Peyer's patch (tissue), 4 donors: Measurements from ENCODE around the gene RASA1.

ENCODE experiments used
- POLR2A ChIP-seq, 2 donors: fragments of 450-650 bp; IDR thresholded peaks; one replicate each; pipeline ENCODE4 v1.5.1; 2017; ENCODE audit warnings: antibody characterized with exemption in 2 of 2, mild to moderate bottlenecking in 2 of 2, moderate library complexity in 2 of 2
- TF ChIP-seq, protein P1 (sequence below), 6 experiments: fragments of 450-650 bp in 4 of 6; fragments of 200-600 bp in 2 of 6; sonication (generic) in 1 of 6; IDR thresholded peaks; one replicate each; pipeline ENCODE4 v1.5.1; 2017 to 2019; ENCODE audit warnings: antibody characterized with exemption in 6 of 6, mild to moderate bottlenecking in 3 of 6, moderate library complexity in 1 of 6

DNA sequence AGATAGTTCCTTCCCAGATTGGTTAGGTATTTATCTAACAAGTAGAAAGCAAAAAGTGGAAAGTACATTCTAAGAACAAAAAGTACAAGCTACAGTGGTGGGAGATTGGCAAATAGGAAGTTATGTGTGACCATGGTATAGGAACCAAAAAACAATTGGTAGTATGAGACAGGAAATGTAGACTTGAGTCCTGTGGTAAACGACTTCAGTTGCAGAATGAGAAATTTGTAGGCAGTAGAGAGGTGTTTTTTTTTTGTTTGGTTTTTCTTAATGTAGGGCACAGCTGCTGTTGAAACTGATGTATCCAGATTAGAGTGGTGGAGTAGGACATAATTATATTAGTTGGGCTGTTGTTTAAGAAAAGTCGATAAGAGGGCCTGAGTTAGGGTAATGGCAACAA lies 73.0 kb downstream of the RASA1 start:
- no peak for TF ChIP-seq POLR2A (IDR thresholded peaks at IDR 0.05)
- TF ChIP-seq, protein P1, sequence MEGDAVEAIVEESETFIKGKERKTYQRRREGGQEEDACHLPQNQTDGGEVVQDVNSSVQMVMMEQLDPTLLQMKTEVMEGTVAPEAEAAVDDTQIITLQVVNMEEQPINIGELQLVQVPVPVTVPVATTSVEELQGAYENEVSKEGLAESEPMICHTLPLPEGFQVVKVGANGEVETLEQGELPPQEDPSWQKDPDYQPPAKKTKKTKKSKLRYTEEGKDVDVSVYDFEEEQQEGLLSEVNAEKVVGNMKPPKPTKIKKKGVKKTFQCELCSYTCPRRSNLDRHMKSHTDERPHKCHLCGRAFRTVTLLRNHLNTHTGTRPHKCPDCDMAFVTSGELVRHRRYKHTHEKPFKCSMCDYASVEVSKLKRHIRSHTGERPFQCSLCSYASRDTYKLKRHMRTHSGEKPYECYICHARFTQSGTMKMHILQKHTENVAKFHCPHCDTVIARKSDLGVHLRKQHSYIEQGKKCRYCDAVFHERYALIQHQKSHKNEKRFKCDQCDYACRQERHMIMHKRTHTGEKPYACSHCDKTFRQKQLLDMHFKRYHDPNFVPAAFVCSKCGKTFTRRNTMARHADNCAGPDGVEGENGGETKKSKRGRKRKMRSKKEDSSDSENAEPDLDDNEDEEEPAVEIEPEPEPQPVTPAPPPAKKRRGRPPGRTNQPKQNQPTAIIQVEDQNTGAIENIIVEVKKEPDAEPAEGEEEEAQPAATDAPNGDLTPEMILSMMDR (IDR thresholded peaks at IDR 0.05) = no peak
